NCI-H1694 (cell line): ENCODE measurements around the gene TRMT10B.
"Not testable (repeated sequence)": the region's sequence is repeated elsewhere in the genome, so short reads cannot be mapped to it uniquely, and the experiment has no call there.

ENCODE experiments used
- DNase-seq: peaks from one replicate; lab custom pipeline; 2025; lab: John Stamatoyannopoulos, UW

TRMT10B gene

GRCh38 chr9:37801287-37801850 is 47.8 kb downstream of the TRMT10B start:
- no peak for DNase-seq

- no peak for DNase-seq
These were observed 48.5 kb downstream of the TRMT10B start for GRCh38 chr9:37801959-37802711.

GRCh38 chr9:37806271-37806670 is 52.7 kb downstream of the TRMT10B start:
- DNase-seq = peak; percentile 86

- not testable (repeated sequence) for DNase-seq
These were observed 56.1 kb downstream of the TRMT10B start for GRCh38 chr9:37809676-37810075.

GRCh38 chr9:37811906-37812476 is 58.4 kb downstream of the TRMT10B start:
- no peak for DNase-seq

- no peak for DNase-seq
These were observed 59.3 kb downstream of the TRMT10B start for GRCh38 chr9:37812773-37813379.

- no peak for DNase-seq
These were observed 65.2 kb downstream of the TRMT10B start for GRCh38 chr9:37818849-37819248.

- no peak for DNase-seq
These were observed 66.5 kb downstream of the TRMT10B start for GRCh38 chr9:37820142-37820541.

GRCh38 chr9:37825174-37825573 is 71.6 kb downstream of the TRMT10B start:
- DNase-seq = not testable (repeated sequence)

GRCh38 chr9:37827483-37828165 is 74.0 kb downstream of the TRMT10B start:
- no peak for DNase-seq
